Parathyroid adenoma (tissue), 2 donors: ENCODE data around the gene ABHD12.

Source experiments
- H2AFZ ChIP-seq: fragments of 300-600 bp; sonication (generic); one replicate; pipeline ENCODE4 v1.7.0; 2017; ENCODE audit warnings: antibody characterized with exemption, mild to moderate bottlenecking
- H3K27ac ChIP-seq: fragments of 300-600 bp; sonication (generic); one replicate; pipeline ENCODE4 v1.7.0; 2017
- H3K27me3 ChIP-seq: fragments of 300-600 bp; sonication (generic); one replicate; pipeline ENCODE4 v1.7.0; 2017; ENCODE audit warnings: low read length; ENCODE audit not compliant: control insufficient read depth, insufficient read depth
- H3K36me3 ChIP-seq: fragments of 300-600 bp; sonication (generic); one replicate; pipeline ENCODE4 v1.7.0; 2017; ENCODE audit warnings: low read length; ENCODE audit not compliant: control insufficient read depth, insufficient read depth
- H3K4me1 ChIP-seq: fragments of 300-600 bp; sonication (generic); one replicate; pipeline ENCODE4 v1.7.0; 2017; ENCODE audit warnings: control low read depth
- H3K4me2 ChIP-seq: fragments of 300-600 bp; sonication (generic); one replicate; pipeline ENCODE4 v1.7.0; 2017; ENCODE audit warnings: low read length
- H3K4me3 ChIP-seq: fragments of 300-600 bp; sonication (generic); one replicate; pipeline ENCODE4 v1.7.0; 2017; ENCODE audit warnings: low read depth, low read length
- H3K79me2 ChIP-seq: fragments of 300-600 bp; sonication (generic); one replicate; pipeline ENCODE4 v1.7.0; 2017; ENCODE audit warnings: control low read depth
- H3K9ac ChIP-seq: fragments of 300-600 bp; sonication (generic); one replicate; pipeline ENCODE4 v1.7.0; 2017; ENCODE audit warnings: mild to moderate bottlenecking
- H3K9me3 ChIP-seq: fragments of 300-600 bp; sonication (generic); one replicate; pipeline ENCODE4 v1.7.0; 2017; ENCODE audit warnings: low read length; ENCODE audit not compliant: control insufficient read depth
- TF ChIP-seq, protein P1 (sequence below): fragments of 300-600 bp; sonication (generic); IDR thresholded peaks from one replicate; pipeline ENCODE4 v1.7.0; 2017; ENCODE audit warnings: antibody characterized with exemption, mild to moderate bottlenecking
- donor health status: primary hyperparathyroidism.

ABHD12 gene

DNA sequence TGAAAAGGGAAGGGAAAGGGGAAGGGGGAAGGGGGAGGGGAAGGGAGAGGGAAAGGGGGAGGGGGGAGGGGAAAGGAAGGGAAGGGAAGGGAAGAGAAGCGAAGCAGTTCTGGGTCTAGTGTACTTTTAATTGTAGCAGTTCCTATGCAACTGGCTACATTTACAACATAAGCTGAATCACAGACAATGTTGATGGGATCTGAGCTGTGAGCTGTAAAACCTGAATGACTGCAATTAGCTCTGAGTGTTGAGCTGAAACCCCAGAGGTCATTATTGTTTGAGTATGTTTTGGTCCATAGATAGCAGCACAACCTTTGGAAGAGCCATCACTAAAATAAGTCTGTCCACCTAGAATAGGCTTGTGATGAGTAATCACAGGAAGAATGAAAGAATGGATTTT is 7.2 kb upstream of the ABHD12 start:
- Histone ChIP-seq H3K4me2 (no peak overlapping the region), H3K27me3 (no peaks in the 10 kb centered on the region), H3K9me3 (no peaks in the 10 kb centered on the region), H2AFZ (no peak overlapping the region), H3K9ac (no peak overlapping the region), H3K4me1 (no peaks in the 10 kb centered on the region), H3K79me2 (no peaks in the 10 kb centered on the region), H3K36me3 (no peaks in the 10 kb centered on the region), H3K27ac (no peak overlapping the region), H3K4me3 (no peak overlapping the region)
- TF ChIP-seq, protein P1, sequence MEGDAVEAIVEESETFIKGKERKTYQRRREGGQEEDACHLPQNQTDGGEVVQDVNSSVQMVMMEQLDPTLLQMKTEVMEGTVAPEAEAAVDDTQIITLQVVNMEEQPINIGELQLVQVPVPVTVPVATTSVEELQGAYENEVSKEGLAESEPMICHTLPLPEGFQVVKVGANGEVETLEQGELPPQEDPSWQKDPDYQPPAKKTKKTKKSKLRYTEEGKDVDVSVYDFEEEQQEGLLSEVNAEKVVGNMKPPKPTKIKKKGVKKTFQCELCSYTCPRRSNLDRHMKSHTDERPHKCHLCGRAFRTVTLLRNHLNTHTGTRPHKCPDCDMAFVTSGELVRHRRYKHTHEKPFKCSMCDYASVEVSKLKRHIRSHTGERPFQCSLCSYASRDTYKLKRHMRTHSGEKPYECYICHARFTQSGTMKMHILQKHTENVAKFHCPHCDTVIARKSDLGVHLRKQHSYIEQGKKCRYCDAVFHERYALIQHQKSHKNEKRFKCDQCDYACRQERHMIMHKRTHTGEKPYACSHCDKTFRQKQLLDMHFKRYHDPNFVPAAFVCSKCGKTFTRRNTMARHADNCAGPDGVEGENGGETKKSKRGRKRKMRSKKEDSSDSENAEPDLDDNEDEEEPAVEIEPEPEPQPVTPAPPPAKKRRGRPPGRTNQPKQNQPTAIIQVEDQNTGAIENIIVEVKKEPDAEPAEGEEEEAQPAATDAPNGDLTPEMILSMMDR: no peak

DNA sequence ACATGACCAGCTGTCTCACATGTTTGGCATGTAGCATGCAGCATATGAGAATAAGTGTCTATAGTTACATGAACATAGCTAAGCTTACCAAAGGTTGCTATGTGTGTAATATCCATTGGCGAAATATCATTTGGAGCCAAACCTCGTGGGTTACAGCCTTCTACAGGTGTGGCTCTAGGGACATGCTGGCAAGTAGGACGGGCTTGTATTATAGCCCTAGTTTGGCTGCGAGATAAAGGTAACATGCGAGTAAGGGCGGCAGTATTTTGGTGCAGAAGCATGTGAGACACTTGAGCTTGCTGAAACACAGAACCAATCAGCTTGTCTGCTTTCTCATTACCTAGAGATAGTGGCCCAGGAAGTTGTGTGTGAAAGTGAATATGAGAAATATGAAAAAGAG is 6.5 kb upstream of the ABHD12 start:
- H3K4me2 ChIP-seq: no peak overlapping the region
- TF ChIP-seq, protein P1: no peak
- peak overlapping the region; percentile 28 for H2AFZ ChIP-seq
- no peaks in the 10 kb centered on the region for H3K4me1 ChIP-seq
- H3K4me3 ChIP-seq: no peak overlapping the region
- no peak overlapping the region for H3K27ac ChIP-seq
- H3K79me2 ChIP-seq: no peaks in the 10 kb centered on the region
- no peaks in the 10 kb centered on the region for H3K9me3 ChIP-seq
- H3K36me3 ChIP-seq: no peaks in the 10 kb centered on the region
- H3K27me3 ChIP-seq: no peaks in the 10 kb centered on the region
- H3K9ac ChIP-seq: no peak overlapping the region

DNA sequence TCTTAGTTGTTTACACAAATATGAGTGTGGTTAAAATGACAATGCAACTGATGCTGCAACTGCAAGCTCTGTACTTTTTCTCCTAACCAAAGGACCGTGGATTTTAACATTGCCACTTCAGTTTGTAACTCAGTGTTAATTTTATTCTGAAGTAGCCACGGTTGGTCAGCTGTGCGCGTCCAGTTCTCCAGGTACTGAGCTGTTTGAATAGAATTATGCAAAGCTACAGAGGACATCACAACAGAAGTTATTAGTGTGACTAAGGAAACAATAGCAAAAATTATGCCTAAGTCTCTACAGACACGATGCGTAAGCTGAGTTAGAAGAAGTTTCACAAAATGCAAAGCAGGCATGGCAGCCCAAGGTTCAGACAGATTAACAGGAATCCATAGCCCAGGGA is 4.4 kb upstream of the ABHD12 start:
- Histone ChIP-seq H3K27me3 (no peaks in the 10 kb centered on the region), H3K4me2 (no peak overlapping the region), H2AFZ (no peak overlapping the region), H3K4me1 (no peaks in the 10 kb centered on the region), H3K9me3 (no peaks in the 10 kb centered on the region), H3K36me3 (no peaks in the 10 kb centered on the region), H3K4me3 (no peak overlapping the region), H3K9ac (no peak overlapping the region), H3K79me2 (no peaks in the 10 kb centered on the region), H3K27ac (no peak overlapping the region)
- TF ChIP-seq, protein P1: no peak

DNA sequence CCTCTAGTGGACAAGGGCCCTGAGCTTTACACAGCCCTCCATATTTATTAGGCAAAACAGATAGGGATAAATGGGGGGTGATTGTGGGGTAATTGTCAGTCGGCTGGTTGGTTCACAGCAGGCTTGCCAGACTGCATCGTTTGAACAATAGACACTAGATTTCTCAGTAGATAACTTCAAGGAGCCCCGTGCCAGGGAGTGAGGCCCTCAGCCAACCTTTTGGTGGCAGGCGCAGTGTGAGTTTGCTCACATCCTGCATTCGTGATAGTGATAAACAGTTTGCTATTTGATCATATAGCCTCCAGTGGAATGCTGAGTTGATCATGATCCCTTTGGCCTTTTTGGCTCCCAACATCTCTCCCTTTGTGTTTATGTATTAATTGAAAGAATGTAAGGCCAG is 3.6 kb upstream of the ABHD12 start:
- TF ChIP-seq, protein P1: no peak
- no peaks in the 10 kb centered on the region for H3K36me3 ChIP-seq
- H3K9me3 ChIP-seq: no peaks in the 10 kb centered on the region
- H3K4me3 ChIP-seq: no peak overlapping the region
- H3K4me1 ChIP-seq: no peaks in the 10 kb centered on the region
- no peak overlapping the region for H3K27ac ChIP-seq
- H3K79me2 ChIP-seq: peaks cover 3% of the 10 kb centered on the region
- H3K4me2 ChIP-seq: no peak overlapping the region
- H3K27me3 ChIP-seq: no peaks in the 10 kb centered on the region
- H2AFZ ChIP-seq: no peak overlapping the region
- H3K9ac ChIP-seq: no peak overlapping the region

DNA sequence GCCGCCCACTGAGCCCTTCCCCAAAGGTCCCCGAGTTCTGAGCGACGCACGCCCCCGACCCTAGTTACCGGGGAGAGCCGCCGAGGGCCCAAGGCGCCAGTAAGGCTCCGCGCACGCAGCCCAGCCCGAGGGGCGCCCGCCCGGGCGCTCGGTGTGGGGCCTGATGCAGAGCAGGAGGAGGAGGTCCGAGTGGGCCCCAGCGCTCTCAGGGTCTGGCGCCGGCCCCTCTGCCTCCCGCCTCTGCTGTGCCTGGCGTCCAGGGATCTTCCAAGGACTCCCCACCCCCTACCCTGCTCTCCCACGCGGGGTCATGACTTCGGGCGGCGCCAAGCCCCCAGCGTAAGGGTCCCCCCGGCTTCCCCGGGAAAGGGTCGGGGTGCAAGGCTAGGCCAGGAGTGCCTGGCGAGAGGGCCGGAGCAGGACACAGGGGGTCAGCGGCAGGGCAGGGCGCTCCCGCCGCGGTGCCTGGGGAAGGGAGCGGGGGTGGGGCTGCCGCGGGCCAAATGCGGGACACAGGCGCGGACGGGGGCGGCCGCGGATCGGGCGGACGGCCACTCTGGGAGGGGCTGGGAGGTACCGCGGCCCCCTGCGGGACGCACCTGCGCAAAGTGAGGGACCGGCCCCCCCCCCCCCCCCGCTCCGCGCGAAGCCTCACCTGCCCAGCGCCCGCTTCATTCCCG is 637 bp downstream of the ABHD12 start:
- peak overlapping the region; percentile 96 for H3K4me2 ChIP-seq
- no peaks in the 10 kb centered on the region for H3K9me3 ChIP-seq
- peak overlapping the region; percentile 85 for H3K27ac ChIP-seq
- no peaks in the 10 kb centered on the region for H3K27me3 ChIP-seq
- H3K36me3 ChIP-seq: no peaks in the 10 kb centered on the region
- TF ChIP-seq, protein P1: no peak
- H3K79me2 ChIP-seq: peaks cover 22% of the 10 kb centered on the region
- H3K4me1 ChIP-seq: no peaks in the 10 kb centered on the region
- peak overlapping the region; percentile 98 for H2AFZ ChIP-seq
- H3K9ac ChIP-seq: peak overlapping the region; percentile 99
- peak overlapping the region; percentile 74 for H3K4me3 ChIP-seq
